AG09309 (cell line): ENCODE results near the gene OSBPL3.
"Not testable (repeated sequence)": the region's sequence is repeated elsewhere in the genome, so short reads cannot be mapped to it uniquely, and the experiment has no call there.

Experiments used
- DNase-seq: peaks from one replicate; pipeline ENCODE4 v3.0.0-alpha.2; 2010; ENCODE audit warnings: low read depth
- H3K4me3 ChIP-seq: 2 replicates; pipeline ENCODE4 v1.5.1; 2011; ENCODE audit warnings: mild to moderate bottlenecking, low read depth, low read length, moderate library complexity; ENCODE audit not compliant: control insufficient read depth
- TF ChIP-seq, protein P1 (sequence below): IDR thresholded peaks from 2 replicates; pipeline ENCODE4 v1.5.1; 2011; ENCODE audit warnings: mild to moderate bottlenecking, low read depth, low read length, inconsistent platforms; ENCODE audit not compliant: insufficient read depth, control insufficient read depth; ENCODE audit errors: missing control alignments

OSBPL3 gene

DNA sequence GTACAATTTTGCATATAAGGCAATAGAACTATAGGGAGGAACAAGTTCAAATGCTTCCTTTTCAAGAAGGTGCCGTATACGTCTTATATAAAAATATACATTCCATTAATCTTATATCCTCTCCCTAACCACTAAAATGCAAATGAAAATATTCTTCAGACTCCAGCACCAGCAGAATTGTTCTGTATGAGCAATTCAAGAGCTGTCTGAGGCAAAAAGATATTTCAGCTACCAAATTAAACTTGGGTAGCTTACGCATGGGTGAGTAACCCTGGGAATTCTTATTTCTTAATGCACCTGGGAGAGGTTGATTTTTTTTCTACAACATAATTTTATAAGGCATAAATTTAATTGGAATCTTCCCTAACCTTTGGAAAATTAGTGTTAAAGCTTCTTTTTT is 180.5 kb downstream of the OSBPL3 start:
- TF ChIP-seq, protein P1, sequence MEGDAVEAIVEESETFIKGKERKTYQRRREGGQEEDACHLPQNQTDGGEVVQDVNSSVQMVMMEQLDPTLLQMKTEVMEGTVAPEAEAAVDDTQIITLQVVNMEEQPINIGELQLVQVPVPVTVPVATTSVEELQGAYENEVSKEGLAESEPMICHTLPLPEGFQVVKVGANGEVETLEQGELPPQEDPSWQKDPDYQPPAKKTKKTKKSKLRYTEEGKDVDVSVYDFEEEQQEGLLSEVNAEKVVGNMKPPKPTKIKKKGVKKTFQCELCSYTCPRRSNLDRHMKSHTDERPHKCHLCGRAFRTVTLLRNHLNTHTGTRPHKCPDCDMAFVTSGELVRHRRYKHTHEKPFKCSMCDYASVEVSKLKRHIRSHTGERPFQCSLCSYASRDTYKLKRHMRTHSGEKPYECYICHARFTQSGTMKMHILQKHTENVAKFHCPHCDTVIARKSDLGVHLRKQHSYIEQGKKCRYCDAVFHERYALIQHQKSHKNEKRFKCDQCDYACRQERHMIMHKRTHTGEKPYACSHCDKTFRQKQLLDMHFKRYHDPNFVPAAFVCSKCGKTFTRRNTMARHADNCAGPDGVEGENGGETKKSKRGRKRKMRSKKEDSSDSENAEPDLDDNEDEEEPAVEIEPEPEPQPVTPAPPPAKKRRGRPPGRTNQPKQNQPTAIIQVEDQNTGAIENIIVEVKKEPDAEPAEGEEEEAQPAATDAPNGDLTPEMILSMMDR, result no peak
- no peak for DNase-seq
- H3K4me3 ChIP-seq, result no peak overlapping the region

DNA sequence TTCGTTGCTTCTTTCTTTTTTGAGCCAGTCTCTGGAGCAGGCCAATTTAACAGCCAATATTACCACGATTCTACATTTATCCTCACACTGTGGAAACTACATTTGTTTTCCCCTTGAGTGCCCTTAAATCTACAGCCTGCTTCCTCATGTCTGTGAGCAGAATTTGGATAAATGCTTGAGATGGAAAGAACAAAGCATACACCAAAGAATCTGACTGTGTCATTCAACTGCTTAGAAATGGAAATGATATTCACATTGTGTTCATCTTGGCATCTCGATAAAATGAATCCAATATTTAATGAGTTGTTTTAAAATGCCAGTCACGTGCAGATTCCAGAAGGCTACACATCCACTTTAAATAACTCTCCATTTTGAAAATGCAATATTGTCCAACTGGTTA is 181.7 kb downstream of the OSBPL3 start:
- no peak for DNase-seq
- TF ChIP-seq, protein P1, result no peak
- no peak overlapping the region for H3K4me3 ChIP-seq

DNA sequence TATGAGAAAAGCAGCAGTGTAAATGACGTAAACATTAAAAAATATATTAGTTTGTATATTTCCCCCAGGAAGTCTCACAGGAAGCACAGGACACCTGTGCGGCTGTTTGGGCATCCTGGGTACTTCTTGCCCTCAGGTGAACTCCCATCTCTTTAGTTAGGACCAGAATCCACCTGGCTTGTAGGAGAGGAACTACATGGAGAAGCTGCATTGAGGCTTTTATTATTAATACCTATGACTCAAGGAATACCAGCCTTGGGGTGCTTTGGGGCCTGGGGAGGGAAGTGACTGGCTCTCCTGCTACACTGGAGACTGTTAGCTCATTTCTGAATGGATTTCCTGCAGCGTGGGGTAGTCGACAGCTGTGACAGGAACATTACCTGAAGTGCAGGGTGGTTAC is 182.7 kb downstream of the OSBPL3 start:
- TF ChIP-seq, protein P1, result no peak
- H3K4me3 ChIP-seq, result no peak overlapping the region
- DNase-seq, result no peak

DNA sequence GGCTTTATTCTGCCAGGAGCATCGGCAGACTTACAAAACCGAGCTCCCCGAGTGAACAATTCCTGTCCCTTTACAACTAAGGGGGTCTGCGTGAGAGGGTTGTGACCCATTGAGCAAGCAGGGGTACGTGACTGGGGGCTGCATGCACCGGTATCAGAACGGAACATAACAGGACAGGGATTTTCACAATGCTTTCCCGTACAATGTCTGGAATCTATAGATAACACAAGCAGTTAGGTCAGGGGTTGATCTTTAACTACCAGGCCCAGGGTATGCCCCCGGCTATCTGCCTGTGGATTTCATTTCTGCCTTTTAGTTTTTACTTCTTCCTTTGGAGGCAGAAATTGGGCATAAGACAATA is 184.6 kb downstream of the OSBPL3 start:
- no peak overlapping the region for H3K4me3 ChIP-seq
- no peak for DNase-seq
- TF ChIP-seq, protein P1, result no peak

DNA sequence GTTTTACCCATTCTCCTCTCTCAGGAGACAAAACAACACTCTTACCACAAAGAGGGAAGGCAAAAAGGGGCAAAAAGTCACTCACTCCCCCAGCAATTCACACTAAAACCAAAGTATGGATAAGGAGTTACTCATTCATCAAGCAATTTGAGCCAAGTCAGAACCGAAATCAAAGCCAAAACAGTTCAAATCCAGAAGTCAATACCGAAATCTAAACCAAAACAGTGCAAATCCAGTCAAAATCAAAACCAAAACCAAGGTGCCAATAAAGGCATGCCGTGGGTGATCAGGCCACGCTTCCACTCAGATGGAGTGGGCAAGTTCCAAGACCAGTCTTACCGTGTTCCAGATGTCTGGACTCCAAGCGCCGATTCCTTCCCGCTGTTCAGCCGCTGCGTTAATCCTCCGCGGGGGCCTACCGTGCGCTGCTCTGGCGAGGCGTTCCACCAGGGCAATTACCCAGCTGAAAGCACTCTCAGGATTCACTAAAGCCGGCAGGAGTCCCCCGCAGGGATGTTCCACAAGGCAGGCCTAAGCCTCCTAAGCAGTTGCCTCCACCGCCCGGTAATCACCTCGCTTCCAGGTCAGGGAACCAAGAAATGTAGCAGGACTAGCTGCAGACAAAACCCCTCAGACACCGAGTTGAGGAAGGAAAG is 185.1 kb downstream of the OSBPL3 start:
- H3K4me3 ChIP-seq, result not testable (repeated sequence)

DNA sequence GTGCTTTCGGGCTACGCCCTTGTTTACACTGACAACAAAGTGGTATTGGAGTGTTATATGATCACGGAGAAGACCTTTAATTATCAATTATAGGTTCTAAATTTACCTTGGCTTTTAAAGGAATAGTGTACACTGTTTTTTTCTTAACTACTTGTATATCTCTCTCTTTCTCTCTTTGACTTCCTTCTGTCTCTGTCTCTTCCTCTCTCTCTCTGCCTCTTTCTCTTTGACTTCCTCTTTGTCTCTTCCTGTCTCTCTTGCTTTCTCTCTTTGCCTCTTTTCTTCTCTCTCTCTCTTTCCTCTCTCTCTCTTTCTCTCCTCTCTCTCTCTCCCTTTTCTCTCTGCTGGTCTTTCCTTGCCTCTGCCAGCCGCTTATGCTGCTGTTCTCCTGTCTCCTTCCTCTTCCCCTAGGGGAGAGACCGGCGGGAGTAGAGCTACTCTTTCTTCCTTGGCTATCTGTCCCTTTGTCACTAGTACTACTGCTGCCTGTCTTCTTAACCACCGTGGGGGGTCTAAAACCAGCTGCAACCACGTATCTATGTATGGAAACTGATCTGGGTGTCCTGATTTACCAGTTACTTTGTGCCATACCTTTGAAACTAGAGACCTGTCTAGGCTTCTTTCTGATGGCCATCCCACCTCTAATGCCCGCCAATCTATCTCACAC is 185.9 kb downstream of the OSBPL3 start:
- no peak for DNase-seq
- TF ChIP-seq, protein P1, result no peak
- no peak overlapping the region for H3K4me3 ChIP-seq

More for the DNA sequence above, 185.1 kb downstream of the OSBPL3 start:
- not testable (repeated sequence) for DNase-seq

DNA sequence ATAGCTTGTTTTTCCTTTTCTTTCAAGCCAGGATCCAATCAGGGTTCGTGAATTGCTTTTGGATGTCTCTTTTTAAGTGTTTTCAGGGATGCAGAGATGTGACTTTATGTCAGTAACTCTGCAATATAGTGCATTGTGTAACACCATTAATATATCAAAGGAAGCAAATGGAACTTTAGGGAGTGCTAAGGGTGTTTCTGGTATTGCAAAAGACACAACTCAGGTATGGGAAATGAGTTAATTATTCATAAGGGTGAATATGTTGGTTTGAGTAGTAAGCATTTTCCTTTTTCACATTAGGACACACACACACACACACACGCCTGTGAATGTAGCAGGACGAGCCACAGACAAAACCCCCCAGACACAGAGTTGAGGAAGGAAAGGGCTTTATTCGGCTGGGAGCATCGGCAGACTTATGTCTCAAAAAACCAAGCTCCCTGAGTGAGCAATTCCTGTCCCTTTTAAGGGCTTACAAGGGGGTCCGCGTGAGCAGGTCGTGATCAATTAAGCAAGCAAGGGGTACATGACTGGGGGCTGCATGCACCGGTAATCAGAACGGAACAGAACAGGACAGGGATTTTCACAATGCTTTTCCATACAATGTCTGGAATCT is 190.9 kb downstream of the OSBPL3 start:
- H3K4me3 ChIP-seq, result no peak overlapping the region
- DNase-seq, result no peak
- TF ChIP-seq, protein P1, result no peak
